ENCODE data around the gene CYP2U1.
A peak's percentile ranks its signal among the peaks of the same experiment; 100 is the strongest.
"Not testable (repeated sequence)": the region's sequence is repeated elsewhere in the genome, so short reads cannot be mapped to it uniquely, and the experiment has no call there.

Gene CYP2U1

DNA sequence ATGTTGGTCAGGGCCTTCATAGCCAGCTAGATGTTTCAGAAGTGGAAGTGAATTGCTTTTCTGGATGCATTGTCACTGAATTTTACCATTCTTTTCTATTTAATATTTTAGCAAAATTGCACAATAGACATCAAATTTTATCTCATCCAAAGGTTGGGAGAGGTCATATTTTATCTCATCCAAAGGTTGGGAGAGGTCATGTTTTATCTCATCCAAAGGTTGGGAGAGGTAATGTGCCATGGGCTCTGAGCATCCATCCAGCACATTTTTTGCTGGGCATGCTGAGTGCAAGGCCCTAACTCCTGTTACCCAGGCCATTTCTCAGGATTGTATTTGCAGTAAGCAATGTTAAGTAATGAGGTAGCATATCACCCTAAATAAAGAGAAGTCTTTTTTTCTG, 14.7 kb upstream of the CYP2U1 start:
- no peak overlapping the region for H3K27ac ChIP-seq
- DNase-seq (ENCODE audit: low read depth, low spot score): no peak

DNA sequence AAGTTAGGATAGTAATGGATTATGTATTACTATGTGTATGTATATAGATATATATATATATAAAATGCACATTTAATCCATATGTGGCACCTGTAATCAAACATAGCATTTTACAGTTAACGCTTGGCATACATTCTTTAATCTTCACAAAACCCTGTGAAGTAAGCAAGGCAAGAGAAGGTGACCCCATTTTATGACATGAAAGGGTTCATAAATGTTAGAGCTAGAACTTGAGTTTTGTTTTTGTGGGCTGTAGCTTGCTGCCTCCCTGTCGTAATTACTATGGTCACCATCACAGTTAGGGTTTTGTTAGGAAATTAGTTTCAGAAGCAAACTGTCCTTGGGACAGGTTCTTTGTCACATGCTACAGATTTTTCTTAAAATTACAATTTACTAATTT, 13.8 kb upstream of the CYP2U1 start:
- H3K27ac ChIP-seq: no peak overlapping the region
- no peak for DNase-seq (ENCODE audit: low read depth, low spot score)

DNA sequence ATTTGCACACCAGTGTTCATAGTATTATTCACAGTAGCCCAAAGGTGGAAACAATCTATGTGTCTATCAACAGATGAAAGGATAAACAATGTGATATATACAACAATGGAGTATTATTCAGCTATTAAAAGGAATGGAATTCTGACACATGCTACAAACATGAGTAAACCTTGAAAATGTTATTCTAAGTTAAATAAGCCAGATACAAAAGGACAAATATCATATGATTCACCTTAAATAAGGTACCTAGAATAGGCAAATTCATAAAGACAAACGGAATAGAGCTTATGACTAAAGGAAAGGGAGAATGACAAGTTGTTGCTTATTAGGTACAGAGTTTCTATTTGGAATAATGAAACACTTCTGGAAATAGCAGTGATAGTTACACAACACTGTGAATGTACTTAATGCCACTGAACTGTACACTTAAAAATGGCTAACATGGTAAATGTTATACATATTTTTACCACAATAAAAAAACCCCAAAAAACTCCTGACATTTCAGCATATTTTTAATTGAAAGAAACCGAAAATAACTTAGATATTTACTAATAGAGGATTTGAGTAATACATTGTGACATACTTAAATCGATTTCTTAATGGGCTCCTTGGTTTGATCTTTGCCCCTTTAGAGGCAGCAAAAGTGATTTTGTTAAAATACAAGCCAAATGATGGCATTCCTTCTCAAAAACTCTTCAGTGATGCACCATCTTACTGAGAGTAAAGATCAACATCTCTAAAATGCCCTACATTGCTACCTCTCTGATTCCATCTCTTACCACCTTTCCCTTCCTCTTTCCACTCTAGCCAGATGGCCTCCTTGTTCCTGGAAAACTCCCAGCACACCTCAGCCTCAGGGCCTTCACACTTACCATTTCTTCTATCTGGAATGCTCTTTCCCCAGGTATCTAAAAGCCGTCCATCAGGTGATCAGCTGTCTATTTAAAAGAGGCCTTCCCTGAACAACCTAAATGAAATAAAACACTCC, 8.6 kb upstream of the CYP2U1 start:
- DNase-seq (ENCODE audit: low read depth, low spot score): no peak
- H3K27ac ChIP-seq: peak overlapping the region; percentile 12

DNA sequence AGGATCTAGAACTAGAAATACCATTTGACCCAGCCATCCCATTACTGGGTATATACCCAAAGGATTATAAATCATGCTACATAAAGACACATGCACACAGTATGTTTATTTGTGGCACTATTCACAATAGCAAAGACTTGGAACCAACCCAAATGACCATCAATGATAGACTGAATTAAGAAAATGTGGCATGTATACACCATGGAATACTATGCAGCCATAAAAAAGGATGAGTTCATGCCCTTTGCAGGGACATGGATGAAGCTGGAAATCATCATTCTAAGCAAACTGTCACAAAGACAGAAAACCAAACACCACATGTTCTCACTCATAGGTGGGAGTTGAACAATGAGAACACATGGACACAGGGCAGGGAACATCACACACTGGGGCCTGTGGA, 5.6 kb upstream of the CYP2U1 start:
- H3K27ac ChIP-seq; DNase-seq (ENCODE audit: low read depth, low spot score): not testable (repeated sequence)

DNA sequence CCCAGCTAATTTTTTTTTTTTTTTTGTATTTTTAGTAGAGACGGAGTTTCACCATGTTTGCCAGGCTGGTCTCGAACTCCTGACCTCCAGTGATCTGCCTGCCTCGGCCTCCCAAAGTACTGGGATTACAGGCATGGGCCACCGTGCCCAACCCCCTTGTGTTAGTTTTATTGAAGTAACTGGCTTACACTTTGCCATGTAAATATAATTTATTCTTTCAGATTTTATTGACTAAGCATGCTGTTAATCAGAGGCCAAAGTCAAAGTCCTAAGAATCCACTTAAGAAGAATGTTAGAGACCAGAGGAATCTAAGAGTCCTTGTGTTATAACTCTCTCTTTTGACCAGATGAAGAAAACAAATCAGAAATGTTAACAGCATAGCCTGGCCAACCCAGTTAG, 4.5 kb upstream of the CYP2U1 start:
- not testable (repeated sequence) for DNase-seq (ENCODE audit: low read depth, low spot score); H3K27ac ChIP-seq

DNA sequence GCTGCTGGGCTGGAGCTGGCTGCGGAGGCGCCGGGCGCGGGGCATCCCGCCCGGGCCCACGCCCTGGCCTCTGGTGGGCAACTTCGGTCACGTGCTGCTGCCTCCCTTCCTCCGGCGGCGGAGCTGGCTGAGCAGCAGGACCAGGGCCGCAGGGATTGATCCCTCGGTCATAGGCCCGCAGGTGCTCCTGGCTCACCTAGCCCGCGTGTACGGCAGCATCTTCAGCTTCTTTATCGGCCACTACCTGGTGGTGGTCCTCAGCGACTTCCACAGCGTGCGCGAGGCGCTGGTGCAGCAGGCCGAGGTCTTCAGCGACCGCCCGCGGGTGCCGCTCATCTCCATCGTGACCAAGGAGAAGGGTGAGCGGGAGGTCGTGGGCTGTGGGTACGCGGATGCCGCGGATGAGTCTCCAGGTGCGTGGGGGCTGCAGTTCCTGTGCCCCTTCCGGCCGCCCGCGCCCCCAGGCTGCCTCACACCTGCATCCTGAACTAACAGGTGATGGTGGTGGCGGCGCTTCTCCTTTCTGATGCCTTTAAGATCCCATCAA, 499 bp downstream of the CYP2U1 start:
- H3K27ac ChIP-seq: no peak overlapping the region
- DNase-seq (ENCODE audit: low read depth, low spot score): no peak

DNA sequence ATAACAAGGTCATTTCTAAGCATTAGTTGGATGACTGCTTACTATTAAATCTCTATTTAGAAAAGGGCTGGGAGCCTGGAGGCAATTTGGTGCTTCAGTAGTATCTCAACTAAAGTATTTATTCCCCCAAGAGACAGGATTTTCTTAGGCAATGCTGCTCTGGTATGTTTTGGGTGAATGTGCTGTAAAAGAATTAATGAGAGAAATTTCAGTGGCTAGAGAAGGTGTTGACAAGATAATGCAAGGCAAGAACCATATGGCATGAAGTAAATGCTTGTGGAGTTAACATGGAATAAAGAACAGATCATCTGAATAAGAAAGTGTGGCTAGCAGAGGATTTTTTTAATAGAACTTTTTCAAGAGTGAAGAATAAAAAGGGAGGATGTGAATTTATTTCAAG, 3.9 kb downstream of the CYP2U1 start:
- no peak for DNase-seq (ENCODE audit: low read depth, low spot score)
- H3K27ac ChIP-seq: no peak overlapping the region

DNA sequence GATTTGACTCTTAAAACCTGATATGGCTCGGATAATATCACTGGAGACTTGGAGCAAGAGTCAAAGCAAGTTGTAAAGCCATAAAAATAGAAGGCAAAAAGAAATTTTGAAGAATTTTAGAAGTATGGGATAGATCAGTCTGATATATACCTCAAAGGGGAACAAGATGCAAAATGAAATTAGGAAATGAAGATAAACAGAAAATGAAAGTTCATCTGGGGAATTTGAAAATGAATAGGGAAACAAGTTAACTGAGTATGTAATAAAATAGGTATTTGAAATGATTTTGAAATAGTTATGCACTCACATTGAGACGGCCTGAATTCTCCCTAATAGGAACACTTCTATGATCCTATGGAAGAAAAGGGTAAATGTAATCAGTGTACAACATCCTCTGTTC, 5.7 kb downstream of the CYP2U1 start:
- no peak for DNase-seq (ENCODE audit: low read depth, low spot score)
- H3K27ac ChIP-seq: no peak overlapping the region

DNA sequence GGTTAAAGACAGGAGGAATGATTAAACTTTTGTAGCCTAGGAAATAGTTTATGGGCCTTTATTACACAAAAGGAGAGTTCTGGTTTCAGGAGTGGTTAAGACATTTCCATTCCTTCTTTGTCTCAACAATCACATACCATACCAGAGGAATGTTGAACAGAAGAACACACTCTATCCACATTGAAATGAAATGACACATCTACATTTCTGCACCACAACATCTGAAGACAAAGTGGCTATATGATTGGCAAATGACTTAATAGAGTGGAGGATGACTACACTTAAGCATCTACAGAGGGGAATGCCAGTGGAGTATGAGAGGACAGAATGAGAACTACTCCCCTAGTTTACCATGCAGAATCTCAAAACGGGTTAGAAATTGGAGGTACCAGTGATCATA, 8.0 kb downstream of the CYP2U1 start:
- DNase-seq (ENCODE audit: low read depth, low spot score): peak; percentile 20

DNA sequence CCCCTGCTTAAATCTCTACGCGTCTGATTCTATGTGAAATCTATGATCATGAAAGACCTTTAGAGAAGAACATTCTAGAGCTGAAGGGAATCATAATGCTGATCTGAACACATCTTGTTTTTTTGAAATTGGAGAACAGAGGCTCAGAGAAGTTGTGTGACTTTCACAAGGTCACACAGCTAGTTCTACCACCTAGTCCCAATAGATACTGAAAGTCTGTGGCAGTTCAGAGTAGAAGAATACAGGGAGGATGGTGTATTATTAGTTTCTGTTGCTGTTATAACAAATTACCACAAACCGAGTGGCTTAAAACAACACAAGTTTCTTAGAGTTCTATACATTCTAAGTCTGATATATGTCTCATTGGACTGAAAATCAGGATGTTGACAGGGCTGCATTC, 14.5 kb downstream of the CYP2U1 start:
- no peak overlapping the region for H3K27ac ChIP-seq
- DNase-seq (ENCODE audit: low read depth, low spot score): no peak

More for the DNA sequence above, 8.0 kb downstream of the CYP2U1 start:
- H3K27ac ChIP-seq: no peak overlapping the region

DNA sequence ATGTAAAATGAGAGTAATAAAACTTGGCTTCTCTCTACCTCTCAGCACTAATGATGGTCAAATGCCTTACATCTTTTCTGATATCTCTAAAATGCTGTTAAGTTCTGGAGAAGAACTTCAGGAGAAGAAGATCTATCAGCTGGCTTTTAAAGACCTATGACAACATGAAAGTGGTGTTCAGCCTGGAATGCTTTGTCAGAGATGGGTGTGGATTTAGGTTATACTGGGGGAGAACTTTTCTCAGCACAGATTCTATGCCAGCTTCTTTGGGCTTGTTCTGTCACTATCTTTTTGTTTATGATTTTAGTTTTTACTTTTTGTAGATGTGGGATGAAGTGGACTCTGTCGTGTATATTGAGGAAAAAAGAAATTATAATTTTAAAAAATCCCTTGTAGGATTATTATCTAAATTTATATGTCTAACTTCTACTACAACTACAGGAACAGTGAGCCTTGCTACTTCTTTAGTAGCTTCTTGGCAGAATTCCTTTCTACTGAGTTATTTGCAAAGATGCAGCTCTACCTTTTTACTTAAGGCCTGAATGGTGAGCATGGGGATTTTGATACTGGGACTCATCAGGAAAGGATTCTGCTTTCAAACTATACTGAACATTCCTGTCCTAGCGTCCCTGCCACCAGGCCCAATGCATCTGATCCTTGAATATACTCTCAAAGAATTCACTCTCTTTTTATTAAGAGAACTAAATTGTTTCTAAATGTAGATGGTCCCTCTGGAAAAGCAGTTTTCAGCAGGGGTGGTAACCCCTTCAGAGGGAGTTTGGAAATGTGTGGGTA, 19.6 kb downstream of the CYP2U1 start:
- no peak for DNase-seq (ENCODE audit: low read depth, low spot score)
- peak overlapping the region; percentile 56 for H3K27ac ChIP-seq

DNA sequence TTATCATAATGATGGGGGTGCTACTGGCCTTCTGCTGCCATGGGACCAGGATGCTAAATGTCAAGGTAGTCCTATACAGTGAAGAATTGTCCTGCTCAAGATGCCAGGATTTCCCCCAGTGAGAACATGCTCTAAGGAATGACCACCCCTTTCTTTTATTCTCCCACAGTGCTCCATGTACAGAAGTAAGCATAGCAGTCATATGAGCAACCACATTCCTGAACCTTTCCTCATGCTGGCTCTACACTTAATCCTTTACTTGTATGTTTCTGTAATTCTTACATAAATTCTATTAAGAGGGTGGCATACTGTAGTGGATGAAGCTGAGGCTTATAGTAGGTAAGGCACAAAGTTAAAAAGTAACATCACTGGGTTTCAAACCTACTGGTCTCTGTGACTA, 20.2 kb downstream of the CYP2U1 start:
- peak overlapping the region; percentile 56 for H3K27ac ChIP-seq
- DNase-seq (ENCODE audit: low read depth, low spot score): no peak

DNA sequence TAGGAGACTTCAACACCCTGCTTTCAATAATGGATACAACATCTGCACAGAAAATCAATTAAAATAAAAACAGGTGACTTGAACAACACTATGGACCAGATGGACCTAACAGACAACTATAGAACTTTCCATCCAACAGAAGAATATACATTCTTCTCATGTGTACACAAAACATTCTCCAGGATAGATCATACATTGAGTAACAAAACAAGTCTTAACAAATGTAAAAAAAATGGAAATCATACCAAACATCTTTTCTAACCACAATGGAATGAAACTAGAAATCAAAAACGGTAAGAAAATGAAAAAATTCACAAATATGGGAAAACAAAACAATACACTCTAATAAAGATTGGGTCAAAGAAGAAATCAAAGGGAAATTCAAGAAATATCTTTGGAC, 24.7 kb downstream of the CYP2U1 start:
- no peak for DNase-seq (ENCODE audit: low read depth, low spot score)

DNA sequence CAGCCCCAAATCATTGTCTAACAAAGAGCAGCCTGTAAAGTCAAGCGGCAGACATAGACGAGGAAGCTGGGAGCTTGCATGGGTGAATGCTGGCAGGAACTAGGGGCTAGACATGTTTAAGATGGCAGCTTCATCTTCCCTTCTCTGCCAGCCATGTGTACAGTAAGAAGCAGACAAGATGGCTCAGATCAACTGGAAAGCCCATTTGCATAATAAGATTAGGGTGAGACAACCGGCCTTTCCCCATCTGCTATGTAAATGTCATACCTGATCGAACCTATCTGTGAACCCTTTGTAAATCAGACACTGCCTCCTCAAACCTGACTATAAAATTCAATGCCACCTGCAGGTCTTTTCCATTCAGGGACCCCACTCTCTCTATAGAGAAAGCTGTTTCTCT, 35.6 kb downstream of the CYP2U1 start:
- DNase-seq (ENCODE audit: low read depth, low spot score): no peak
- no peak overlapping the region for H3K27ac ChIP-seq

More for the DNA sequence above, 24.7 kb downstream of the CYP2U1 start:
- H3K27ac ChIP-seq: no peak overlapping the region

DNA sequence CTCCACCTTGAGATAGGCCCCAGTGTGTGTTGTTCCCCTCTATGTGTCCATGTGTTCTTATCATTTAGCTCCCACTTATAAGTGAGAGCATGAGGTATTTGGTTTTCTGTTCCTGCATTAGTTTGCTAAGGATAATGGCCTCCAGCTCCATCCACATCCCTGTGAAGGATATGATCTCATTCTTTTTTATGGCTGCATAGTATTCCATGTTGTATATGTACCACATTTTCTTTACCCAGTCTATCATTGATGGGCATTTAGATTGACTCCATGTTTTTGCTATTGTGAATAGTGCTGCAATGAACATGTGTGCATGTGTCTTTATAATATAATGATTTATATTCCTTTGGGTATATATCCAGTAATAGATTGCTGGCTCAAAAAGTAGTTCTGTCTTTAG, 36.2 kb downstream of the CYP2U1 start:
- not testable (repeated sequence) for H3K27ac ChIP-seq; DNase-seq (ENCODE audit: low read depth, low spot score)

DNA sequence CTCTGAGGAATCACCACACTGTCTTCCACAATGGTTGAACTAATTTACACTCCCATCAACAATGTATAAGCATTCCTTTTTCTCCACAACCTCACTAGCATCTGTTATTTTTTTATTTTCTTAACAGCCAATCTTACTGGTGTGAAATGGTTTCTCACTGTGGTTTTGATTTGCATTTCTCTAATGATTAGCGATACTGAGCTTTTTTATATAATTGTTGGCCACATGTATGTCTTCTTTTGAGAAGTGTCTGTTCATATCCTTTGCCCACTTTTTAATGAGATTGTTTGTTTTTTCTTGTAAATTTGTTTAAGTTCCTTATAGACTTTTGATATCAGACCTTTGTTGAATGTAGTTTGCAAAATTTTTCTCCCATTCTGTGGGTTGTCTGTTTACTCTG, 36.6 kb downstream of the CYP2U1 start:
- not testable (repeated sequence) for H3K27ac ChIP-seq; DNase-seq (ENCODE audit: low read depth, low spot score)

DNA sequence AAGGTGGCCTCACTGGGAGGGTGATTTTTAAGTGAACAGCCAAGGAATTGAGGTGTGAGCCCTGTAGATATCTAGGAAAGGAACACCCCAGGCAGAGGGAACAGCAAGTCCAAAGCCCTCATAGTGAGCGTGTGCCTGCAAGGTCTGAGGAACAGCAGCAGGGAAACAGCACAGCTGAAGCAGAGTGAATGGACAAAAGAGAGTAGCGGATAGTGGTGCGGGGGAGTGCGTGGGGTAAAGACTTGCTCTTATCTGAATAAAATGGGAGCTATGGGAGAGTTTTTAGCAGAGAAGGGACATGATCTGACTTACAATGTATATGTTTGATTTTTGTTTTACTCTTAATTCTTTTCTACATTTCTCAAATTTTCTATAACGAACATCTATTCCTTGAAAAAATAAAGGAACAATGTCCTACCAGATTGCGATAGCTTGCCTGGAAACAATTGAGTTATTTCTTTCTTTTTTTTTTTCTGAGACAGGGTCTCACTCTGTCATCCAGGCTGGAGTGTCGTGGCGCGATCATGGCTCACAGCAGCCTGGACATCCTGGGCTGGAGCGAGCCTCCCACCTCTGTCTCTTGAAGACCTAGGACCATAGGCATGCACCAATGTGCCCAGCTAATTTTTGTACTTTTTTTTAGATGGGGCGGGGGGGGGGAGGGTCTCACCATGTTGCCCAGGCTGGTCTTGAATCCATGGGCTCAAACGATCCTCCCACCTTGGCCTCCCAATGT, 38.9 kb downstream of the CYP2U1 start:
- H3K27ac ChIP-seq: no peak overlapping the region
- DNase-seq (ENCODE audit: low read depth, low spot score): no peak

DNA sequence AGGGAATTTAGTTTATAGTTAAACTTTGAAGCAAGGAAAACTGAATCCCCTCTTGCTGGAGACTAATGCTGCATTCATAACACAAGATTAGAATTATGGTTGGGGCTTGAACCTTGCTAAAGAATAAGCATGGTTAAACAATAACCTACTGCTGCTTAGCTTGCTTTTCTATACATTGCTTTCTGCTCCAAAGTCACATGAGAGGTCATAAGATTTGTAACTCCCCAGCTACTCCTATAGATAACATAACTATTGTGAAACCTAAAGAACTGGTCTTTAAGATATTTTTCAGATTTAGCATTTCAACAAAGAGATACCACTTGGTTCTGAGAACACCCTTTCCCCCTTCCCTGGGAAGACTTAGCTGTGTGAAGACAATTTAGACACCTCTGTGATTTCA, 41.3 kb downstream of the CYP2U1 start:
- H3K27ac ChIP-seq: no peak overlapping the region
- DNase-seq (ENCODE audit: low read depth, low spot score): no peak

DNA sequence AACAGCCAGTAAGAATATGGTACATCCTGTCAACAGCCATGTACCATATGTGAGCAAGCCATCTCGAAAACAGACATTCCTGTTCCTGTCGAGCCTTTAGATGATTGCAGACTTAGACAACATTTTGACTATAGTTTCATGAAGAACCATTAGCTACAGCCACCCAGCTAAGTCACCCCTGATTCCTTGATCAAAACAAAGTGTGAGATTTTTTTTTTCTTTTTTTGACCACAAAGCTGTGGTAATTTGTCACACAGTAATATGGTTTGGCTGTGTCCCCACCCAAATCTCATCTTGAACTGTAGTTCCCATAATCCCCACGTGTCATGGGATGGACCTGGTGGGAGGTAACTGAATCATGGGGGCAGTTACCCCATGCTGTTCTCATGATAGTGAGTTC, 43.2 kb downstream of the CYP2U1 start:
- no peak overlapping the region for H3K27ac ChIP-seq
- DNase-seq (ENCODE audit: low read depth, low spot score): no peak

DNA sequence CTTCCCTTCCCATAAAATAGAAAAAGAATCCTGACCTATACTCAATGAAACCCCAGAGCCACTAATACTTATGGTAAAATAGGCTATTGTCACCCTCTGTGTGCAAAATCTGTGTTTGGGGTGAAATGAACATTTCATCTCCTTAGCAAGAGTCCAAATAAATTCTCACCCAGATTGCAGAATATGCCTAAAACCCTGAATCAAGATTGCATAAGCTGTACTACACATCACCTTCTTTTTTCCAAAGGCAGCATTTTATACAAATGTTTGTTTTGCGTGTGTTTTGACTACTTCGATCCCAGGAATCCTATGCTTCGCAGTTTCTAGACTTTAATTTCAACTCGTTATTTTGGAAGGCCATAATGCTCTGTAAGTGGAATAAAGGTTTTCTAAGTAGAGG, 46.1 kb downstream of the CYP2U1 start:
- DNase-seq (ENCODE audit: low read depth, low spot score): no peak
- no peak overlapping the region for H3K27ac ChIP-seq
